ENCODE data around the gene UBE2I. TPM values are rescaled to one million over a fixed set of nuclear protein-coding genes. Genes with fewer than 3 reads are reported as not detected.

UBE2I gene
- total RNA-seq, 1 experiment from 2014 or later: 212 TPM

DNA sequence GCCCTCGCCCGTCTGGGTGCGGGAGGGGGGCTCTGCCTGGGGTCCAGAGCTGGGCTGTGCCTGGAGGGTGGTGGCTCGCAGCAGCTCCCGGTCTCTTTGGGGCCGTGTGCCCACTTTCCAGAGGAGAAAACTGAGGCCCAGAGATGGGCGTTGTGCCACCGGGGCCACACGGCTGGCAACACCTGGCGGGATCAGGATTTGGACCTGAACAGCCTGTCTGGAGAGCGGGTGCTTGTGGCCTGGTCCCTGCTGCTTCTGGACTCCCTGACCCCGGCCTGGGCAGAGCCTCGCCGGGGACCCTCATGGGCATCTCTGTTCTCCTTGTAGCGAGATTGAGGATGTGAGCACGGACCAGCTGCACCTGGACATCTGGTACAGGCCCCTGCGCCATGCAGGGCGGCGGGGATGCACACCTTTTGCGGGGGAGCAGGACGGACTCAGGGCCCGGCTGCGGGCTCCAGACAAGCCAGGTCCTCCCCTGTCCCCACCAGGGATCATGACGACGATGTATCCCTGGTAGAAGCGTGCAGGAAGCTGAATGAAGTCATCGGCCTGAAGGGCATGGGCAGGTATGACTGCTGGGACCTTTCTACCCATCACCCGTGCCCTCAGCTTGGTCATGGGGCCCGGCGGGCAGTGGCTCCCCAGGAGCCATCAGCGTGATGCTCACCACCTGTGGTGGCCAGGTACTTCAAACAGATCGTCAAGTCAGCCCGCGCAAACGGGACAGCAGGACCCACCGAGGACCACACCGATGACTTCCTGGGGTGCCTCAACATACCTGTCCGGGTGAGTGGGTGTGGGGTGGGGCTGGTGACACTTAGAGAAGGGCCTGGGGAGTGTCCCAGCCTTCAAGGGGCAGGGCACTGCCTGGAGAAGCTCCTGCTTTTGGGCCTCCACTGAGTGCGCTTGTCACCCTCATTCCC lies 32.3 kb downstream of the UBE2I start:
- Histone ChIP-seq H3K4me2 (ENCODE audit: low read length) (peak overlapping the region; percentile 59), H3K9me2 (ENCODE audit: insufficient read depth) (no peaks in the 10 kb centered on the region), H3K27ac (ENCODE audit: low read depth, low read length) (no peak overlapping the region), H3K4me3 (replicated peaks in 1 of 2; ENCODE audit: low read depth in 1 of 2, low read length in 2 of 2) (no peak overlapping the region), H3K4me1 (ENCODE audit: control insufficient read depth in 1 of 2, insufficient read depth in 2 of 2, low read length in 2 of 2) (peaks cover 9 to 20% of the 10 kb centered on the region in 2 experiments; a peak in 3 of 4 replicates), H3K36me3 (ENCODE audit: control insufficient read depth in 1 of 2, insufficient read depth in 2 of 2, low read length in 2 of 2) (no peaks in the 10 kb centered on the region), H2AFZ (ENCODE audit: low read depth, low read length, poor library complexity, severe bottlenecking) (no peak overlapping the region), H3K9ac (ENCODE audit: low read length) (no peak overlapping the region), H3K27me3 (ENCODE audit: insufficient read depth, low read length) (no peaks in the 10 kb centered on the region), H4K20me1 (ENCODE audit: insufficient read depth) (no peaks in the 10 kb centered on the region), H3K9me3 (ENCODE audit: control insufficient read depth in 1 of 2, insufficient read depth in 1 of 2, low read depth in 1 of 2, low read length in 2 of 2) (no peaks in the 10 kb centered on the region), H3K79me2 (ENCODE audit: insufficient read depth, low read length) (no peaks in the 10 kb centered on the region)
- intact Hi-C loops (cut with micrococcal nuclease): no loop called here
- ChIA-PET CTCF (no interaction called here), RAD21 (ENCODE audit: low non-redundant PET in 1 of 2, low total read pairs in 2 of 2, uncharacterized antibody in 2 of 2, unreplicated experiment in 2 of 2) (no interaction called here), POLR2A (interaction anchor here (1.2 kb wide), 1 partner anchor 8 kb away, joined by 10 read pairs; the partner anchor contains the start of gene BAIAP3)
- no TSS peak for BruUV-seq (replicated peaks)
- no peak for TF ChIP-seq ZFX (IDR thresholded peaks at IDR 0.05)
- TF ChIP-seq, protein P1, sequence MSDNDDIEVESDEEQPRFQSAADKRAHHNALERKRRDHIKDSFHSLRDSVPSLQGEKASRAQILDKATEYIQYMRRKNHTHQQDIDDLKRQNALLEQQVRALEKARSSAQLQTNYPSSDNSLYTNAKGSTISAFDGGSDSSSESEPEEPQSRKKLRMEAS (IDR thresholded peaks at IDR 0.05): no peak
- no peak for TF ChIP-seq YY1 (IDR thresholded peaks at IDR 0.05; ENCODE audit: extremely low read depth, insufficient replicate concordance, low read depth, low read length)
- TF ChIP-seq, protein P2, sequence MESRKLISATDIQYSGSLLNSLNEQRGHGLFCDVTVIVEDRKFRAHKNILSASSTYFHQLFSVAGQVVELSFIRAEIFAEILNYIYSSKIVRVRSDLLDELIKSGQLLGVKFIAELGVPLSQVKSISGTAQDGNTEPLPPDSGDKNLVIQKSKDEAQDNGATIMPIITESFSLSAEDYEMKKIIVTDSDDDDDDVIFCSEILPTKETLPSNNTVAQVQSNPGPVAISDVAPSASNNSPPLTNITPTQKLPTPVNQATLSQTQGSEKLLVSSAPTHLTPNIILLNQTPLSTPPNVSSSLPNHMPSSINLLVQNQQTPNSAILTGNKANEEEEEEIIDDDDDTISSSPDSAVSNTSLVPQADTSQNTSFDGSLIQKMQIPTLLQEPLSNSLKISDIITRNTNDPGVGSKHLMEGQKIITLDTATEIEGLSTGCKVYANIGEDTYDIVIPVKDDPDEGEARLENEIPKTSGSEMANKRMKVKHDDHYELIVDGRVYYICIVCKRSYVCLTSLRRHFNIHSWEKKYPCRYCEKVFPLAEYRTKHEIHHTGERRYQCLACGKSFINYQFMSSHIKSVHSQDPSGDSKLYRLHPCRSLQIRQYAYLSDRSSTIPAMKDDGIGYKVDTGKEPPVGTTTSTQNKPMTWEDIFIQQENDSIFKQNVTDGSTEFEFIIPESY (IDR thresholded peaks at IDR 0.05; ENCODE audit: extremely low read depth, insufficient replicate concordance, low read length): no peak
- ATAC-seq: no peak
- DNase-seq (ENCODE audit: low read depth, low spot score): no peak

All from HCT116 (cell line).